ENCODE measurements around the gene STING1.
"Not testable (repeated sequence)": the region's sequence is repeated elsewhere in the genome, so short reads cannot be mapped to it uniquely, and the experiment has no call there.

STING1 gene

DNA sequence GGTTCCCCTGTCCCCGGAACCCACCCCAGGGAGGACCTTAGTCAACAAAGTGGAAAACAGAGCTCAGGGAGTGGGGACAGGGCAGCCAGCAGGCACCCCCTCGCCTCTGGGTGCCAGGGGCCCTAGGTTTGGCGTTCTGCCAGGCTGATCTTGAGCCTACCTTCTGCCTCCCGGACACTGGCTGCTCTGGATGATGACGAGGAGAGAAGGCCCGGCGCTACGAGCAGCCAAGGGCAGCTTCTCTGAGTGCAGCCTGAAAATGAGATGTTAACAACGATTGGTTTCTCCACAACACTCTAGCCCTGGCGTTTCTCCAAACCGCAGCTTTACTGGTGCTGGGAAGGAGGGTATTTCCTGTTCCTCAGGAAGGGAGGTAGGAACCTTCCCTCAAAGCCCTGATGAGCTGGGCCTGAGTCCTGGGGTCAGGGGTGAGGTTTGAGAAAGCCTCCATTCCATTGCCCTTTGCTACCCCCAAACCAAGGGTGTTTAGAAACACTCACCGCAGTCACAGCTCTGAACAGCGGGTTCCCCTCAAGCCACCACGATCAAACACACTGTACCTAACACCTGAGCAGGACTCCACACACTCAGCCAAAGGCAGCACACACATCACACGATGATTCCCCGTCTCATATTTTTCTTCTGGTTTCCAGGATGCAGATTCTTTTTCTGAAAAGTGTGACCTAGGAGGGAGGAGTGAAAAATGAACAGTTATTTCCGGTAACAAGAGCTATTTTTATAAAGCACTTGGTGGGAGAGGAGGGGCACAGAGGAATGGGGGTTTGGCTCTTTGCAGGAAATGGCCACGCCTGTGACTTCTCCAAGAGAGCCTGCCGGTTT lies at the start of gene STING1:
Gene STING1 (minus strand): TSS at position 709 of the 840 bp plus-strand sequence. CDS start 1,054 bp downstream, outside the sequence.
- DNase-seq (ENCODE audit: low read depth in 4 of 4, low spot score in 1 of 4), result peak in 1 of 4 experiments; percentile 49

DNA sequence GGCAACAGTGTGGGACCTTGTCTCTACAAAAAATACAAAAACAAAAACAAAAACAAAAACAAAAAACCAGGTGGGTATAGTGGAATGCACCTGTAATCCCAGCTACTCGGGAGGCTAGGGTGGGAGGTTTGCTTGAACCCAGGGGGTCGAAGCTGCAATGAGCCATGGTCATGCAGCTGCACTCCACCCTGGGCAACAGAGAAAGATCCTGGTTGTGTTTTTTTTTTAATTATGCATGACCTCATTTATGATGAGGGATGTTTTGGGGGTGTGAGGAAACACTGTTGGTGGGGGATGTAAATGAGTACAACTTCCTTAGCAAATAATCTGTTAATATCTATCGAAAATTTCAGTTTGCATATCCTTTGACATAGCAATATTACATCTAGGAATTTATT lies 49.2 kb upstream of the STING1 start:
- DNase-seq (ENCODE audit: low read depth in 4 of 4, low spot score in 1 of 4), result no peak

GRCh38 chr5:139530079-139530478 lies 47.5 kb upstream of the STING1 start:
- not testable (repeated sequence) for DNase-seq (ENCODE audit: low read depth in 4 of 4, low spot score in 1 of 4)

GRCh38 chr5:139528695-139529094 lies 46.1 kb upstream of the STING1 start:
- DNase-seq (ENCODE audit: low read depth in 4 of 4, low spot score in 1 of 4), result not testable (repeated sequence)

- DNase-seq (ENCODE audit: low read depth in 4 of 4, low spot score in 1 of 4), result not testable (repeated sequence)
Measured at GRCh38 chr5:139527896-139528467, 45.4 kb upstream of the STING1 start.

DNA sequence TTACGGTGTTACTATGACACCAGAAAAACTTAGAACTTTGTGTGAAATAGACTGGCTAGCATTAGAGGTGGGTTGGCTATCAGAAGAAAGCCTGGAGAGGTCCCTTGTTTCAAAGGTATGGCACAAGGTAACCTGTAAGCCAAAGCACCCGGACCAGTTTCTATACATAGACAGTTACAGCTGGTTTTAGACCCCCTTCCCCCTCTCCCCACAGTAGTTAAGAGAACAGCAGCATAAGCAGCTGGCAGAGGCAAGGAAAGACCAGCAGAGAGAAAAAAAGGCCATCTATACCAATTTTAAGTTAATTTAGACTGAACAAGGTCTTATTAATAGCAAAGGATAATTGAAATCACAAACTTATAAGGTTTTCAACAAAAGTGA lies 44.5 kb upstream of the STING1 start:
- DNase-seq (ENCODE audit: low read depth in 4 of 4, low spot score in 1 of 4), result not testable (repeated sequence)

DNA sequence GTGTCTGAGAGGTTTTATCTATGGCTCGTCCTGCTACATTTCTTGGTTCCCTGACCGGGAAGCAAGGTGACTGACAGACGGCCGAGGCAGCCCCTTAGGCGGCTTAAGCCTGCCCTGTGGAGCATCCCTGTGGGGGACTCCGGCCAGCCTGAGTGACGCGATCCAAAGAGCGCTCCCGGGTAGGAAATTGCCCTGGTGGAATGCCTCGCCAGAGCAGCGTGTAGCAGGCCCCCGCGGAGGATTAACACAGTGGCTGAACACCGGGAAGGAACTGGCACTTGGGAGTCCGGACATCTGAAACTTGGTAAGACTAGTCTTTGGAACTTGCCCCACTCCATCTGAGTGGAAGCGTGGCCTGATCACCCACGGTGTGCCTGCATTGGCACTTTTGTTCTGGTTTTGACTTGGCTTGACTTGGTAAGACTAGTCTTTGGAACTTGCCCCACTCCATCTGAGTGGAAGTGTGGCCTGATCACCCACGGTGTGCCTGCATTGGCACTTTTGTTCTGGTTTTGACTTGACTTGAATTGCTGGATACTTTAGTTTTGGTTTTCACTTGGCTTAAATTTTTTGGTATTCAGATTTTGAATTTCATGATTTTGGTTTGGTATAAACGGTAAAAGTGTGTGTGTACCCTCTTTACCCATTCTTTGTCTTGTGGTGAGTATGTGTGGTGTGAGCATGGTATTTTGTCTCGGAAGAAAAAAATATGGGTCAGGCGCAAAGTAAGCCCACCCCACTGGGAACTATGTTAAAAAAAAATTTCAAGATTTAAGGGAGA lies 43.9 kb upstream of the STING1 start:
- not testable (repeated sequence) for DNase-seq (ENCODE audit: low read depth in 4 of 4, low spot score in 1 of 4)

DNA sequence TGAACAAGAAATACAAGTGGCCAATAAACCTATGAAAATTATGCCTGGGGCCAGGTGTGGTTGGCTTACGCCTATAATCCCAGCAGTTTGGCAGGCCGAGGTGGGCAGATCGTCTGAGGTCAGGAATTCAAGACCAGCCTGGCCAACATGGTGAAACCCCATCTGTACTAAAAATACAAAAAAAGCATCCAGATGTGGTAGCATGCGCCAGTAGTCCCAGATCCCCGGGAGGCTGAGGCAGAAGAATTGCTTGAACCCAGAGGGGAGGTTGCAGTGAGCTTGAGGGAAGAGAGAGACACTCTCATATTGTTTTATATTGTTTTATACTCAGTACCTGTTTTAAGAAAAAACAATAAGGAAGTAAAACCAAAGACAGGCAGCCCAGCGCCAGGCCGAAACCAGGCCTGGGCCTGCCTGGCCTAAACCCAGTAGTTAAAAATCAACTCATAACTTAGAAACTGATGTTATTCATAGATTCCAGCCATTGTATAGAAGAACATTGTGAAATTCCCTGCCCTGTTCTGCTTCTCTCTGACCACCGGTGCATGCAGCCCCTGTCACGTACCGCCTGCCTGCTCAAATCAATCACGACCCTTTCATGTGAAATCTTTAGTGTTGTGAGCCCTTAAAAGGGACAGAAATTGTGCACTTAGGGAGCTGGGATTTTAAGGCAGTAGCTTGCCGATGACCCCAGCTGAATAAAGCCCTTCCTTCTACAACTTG lies 43.2 kb upstream of the STING1 start:
- DNase-seq (ENCODE audit: low read depth in 4 of 4, low spot score in 1 of 4), result not testable (repeated sequence)

GRCh38 chr5:139524940-139525585 lies 42.5 kb upstream of the STING1 start:
- no peak for DNase-seq (ENCODE audit: low read depth in 4 of 4, low spot score in 1 of 4)

GRCh38 chr5:139524446-139524845 lies 41.9 kb upstream of the STING1 start:
- no peak for DNase-seq (ENCODE audit: low read depth in 4 of 4, low spot score in 1 of 4)

DNA sequence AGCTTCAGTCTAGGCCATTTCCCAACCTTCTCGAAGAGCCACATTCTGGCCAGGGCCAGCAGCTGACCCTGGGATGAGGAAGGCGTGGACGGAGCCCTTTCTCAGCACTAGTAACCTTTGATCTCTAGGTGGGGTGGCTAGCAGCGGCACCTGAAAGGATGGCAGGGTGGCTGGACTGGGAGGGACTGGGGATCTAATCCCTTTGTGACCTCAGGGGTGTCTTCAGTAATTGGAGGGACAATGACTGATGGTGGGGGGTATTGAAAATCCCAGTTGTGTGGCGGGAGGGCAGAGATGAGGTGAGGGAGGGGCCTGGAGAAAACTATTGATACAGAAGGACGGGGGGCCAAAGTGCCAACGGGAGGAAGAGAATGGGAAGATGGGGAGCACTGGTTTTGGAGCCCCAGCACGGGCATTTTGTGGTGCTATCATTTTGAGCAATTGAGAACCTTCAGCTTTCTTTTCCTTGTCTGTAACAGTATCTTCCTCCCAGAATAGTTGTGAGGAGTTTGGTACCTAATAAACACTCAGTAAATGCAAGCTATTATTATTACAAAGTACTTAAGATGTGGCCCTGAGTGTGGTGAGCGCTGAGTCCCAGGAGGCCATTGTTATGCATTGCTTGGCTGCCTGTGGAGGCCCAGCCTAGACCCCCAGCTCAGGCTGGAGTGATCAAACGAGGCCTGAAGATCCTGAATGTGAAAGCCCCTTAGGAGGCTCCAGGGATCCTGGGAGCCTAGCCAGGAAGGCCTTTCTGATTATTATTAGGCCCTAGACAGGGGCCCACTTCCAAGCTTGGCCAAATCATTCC lies 41.3 kb upstream of the STING1 start:
- DNase-seq (ENCODE audit: low read depth in 4 of 4, low spot score in 1 of 4), result no peak

GRCh38 chr5:139517683-139518564 lies 35.4 kb upstream of the STING1 start:
- peak; percentile 75 to 88 (median 85) for DNase-seq (ENCODE audit: low read depth in 4 of 4, low spot score in 1 of 4)

DNA sequence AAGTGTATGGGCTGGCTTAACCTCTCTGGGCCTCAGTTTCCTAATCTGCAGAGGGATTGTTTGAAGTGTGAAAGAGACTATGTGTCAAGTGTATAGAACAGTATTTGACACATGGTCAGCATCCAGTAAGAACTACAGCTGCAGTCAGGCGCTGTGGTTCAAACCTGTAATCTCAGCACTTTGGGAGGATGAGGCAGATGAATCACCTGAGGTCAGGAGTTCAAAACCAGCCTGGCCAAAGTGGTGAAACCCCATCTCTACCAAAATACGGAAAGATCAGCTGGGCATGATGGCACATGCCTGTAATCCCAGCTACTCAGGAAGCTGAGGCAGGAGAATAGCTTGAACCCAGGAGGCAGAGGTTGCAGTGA lies 31.9 kb upstream of the STING1 start:
- DNase-seq (ENCODE audit: low read depth in 4 of 4, low spot score in 1 of 4), result no peak

GRCh38 chr5:139513852-139514485 lies 31.4 kb upstream of the STING1 start:
- no peak for DNase-seq (ENCODE audit: low read depth in 4 of 4, low spot score in 1 of 4)

- DNase-seq (ENCODE audit: low read depth in 4 of 4, low spot score in 1 of 4), result peak; percentile 41 to 70 (median 54)
Measured at GRCh38 chr5:139513434-139513833, 30.9 kb upstream of the STING1 start.

- no peak for DNase-seq (ENCODE audit: low read depth in 4 of 4, low spot score in 1 of 4)
Measured at GRCh38 chr5:139512786-139513390, 30.3 kb upstream of the STING1 start.

- DNase-seq (ENCODE audit: low read depth in 4 of 4, low spot score in 1 of 4), result not testable (repeated sequence)
Measured at GRCh38 chr5:139504722-139505121, 22.2 kb upstream of the STING1 start.

- DNase-seq (ENCODE audit: low read depth in 4 of 4, low spot score in 1 of 4), result not testable (repeated sequence)
Measured at GRCh38 chr5:139503879-139504278, 21.3 kb upstream of the STING1 start.
